NCI-H2081 treated with DMSO at 0.1 percent for 48 hours (cell line): Measurements from ENCODE around the gene ALS2CL.

ENCODE experiments used
- DNase-seq: peaks from one replicate; lab custom pipeline; 2025; lab: John Stamatoyannopoulos, UW

Gene ALS2CL

GRCh38 chr3:46677411-46677726 is 16.1 kb downstream of the ALS2CL start:
- DNase-seq, result no peak

- no peak for DNase-seq
These were observed 16.7 kb downstream of the ALS2CL start for GRCh38 chr3:46676601-46677410.

GRCh38 chr3:46675843-46676567 is 17.5 kb downstream of the ALS2CL start:
- DNase-seq, result no peak

- DNase-seq, result no peak
These were observed 18.1 kb downstream of the ALS2CL start for GRCh38 chr3:46675426-46675825.

- DNase-seq, result no peak
These were observed 19.2 kb downstream of the ALS2CL start for GRCh38 chr3:46674031-46674845.

- DNase-seq, result no peak
These were observed 20.1 kb downstream of the ALS2CL start for GRCh38 chr3:46673151-46674030.

- DNase-seq, result no peak
These were observed 21.2 kb downstream of the ALS2CL start for GRCh38 chr3:46672349-46672695.

GRCh38 chr3:46671541-46672348 is 21.7 kb downstream of the ALS2CL start:
- DNase-seq, result no peak

- no peak for DNase-seq
These were observed 22.5 kb downstream of the ALS2CL start for GRCh38 chr3:46670891-46671427.

- no peak for DNase-seq
These were observed 23.2 kb downstream of the ALS2CL start for GRCh38 chr3:46670000-46670890.

GRCh38 chr3:46669191-46669999 is 24.1 kb downstream of the ALS2CL start:
- no peak for DNase-seq

GRCh38 chr3:46668591-46668990 is 24.9 kb downstream of the ALS2CL start:
- no peak for DNase-seq

- no peak for DNase-seq
These were observed 25.4 kb downstream of the ALS2CL start for GRCh38 chr3:46668116-46668515.

- DNase-seq, result no peak
These were observed 25.8 kb downstream of the ALS2CL start for GRCh38 chr3:46667657-46668056.

- DNase-seq, result no peak
These were observed 26.3 kb downstream of the ALS2CL start for GRCh38 chr3:46667061-46667621.

GRCh38 chr3:46666453-46666845 is 27.0 kb downstream of the ALS2CL start:
- no peak for DNase-seq

- peak; percentile 47 for DNase-seq
These were observed 27.6 kb downstream of the ALS2CL start for GRCh38 chr3:46665763-46666452.
